HG03457 (cell line): ENCODE measurements around the gene IRF4.

ENCODE experiments used
- ATAC-seq: cut with Tn5 transposase; IDR thresholded peaks from one replicate; pipeline ENCODE4 v1.9.1; 2021; ENCODE audit warnings: moderate number of reproducible peaks; ENCODE audit not compliant: unreplicated experiment

Gene IRF4

GRCh38 chr6:397056-397455 is 5.5 kb downstream of the IRF4 start:
- ATAC-seq, result no peak

DNA sequence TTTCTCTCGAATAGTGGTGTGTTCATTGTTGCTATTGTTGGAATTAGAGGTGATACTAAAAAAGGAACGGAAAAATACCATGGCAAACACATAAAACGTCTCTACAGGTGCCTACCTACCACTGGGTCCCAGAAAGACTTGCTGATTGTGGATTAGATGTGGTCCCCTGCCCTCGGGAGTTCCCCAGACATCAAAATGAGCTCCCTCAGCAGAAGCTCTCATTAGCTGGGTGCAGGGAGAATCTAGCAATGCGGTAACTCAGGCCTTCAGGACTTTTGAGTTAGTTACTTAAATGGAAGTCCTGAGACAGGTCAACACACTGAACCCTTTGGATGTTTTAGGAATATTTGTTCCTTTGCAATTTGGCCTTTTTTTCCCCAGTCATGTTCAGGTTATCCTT is 6.1 kb downstream of the IRF4 start:
- no peak for ATAC-seq

- no peak for ATAC-seq
Observed at GRCh38 chr6:398065-398464, 6.5 kb downstream of the IRF4 start.

- ATAC-seq, result no peak
Observed at GRCh38 chr6:398558-399078, 7.1 kb downstream of the IRF4 start.

- ATAC-seq, result no peak
Observed at GRCh38 chr6:399785-400534, 8.4 kb downstream of the IRF4 start.

GRCh38 chr6:400815-401214 is 9.3 kb downstream of the IRF4 start:
- ATAC-seq, result no peak

- no peak for ATAC-seq
Observed at GRCh38 chr6:401239-401993, 9.9 kb downstream of the IRF4 start.

- ATAC-seq, result no peak
Observed at GRCh38 chr6:401994-402640, 10.6 kb downstream of the IRF4 start.

DNA sequence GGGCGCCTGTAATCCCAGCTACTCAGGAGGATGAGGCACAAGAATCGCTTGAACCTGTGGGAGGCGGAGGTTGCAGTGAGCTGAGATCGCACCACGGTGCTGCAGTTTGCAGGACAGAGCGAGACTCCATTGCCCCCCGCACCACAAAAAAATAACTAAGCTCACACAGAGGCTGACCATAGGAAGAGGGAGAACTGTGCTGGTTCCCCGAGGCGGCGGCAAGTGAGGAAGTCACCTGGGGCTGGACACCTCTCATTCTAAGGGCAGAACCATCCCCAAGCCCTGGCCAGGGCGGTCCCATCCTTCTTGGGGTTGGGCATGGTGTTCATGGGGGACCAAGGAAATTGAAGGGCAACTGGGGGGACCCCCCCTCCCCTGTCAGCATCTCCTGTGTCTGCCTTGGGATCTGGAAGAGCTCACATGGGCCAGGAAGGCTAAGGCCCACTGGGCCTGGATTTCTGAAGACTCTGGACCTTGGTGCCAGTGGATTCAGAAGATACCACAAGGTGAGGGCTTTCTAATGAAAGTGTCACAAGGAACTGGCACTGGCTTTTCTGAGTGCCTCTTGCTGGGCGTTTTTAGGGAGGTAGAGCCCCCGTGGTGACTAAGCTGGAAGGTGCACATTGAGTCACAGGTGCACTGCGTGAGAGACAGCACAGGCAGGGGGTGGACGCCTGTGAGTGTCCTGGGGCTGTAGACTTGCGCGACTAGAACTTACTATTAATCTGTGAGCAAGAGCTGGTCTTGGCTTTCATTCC is 11.5 kb downstream of the IRF4 start:
- no peak for ATAC-seq

DNA sequence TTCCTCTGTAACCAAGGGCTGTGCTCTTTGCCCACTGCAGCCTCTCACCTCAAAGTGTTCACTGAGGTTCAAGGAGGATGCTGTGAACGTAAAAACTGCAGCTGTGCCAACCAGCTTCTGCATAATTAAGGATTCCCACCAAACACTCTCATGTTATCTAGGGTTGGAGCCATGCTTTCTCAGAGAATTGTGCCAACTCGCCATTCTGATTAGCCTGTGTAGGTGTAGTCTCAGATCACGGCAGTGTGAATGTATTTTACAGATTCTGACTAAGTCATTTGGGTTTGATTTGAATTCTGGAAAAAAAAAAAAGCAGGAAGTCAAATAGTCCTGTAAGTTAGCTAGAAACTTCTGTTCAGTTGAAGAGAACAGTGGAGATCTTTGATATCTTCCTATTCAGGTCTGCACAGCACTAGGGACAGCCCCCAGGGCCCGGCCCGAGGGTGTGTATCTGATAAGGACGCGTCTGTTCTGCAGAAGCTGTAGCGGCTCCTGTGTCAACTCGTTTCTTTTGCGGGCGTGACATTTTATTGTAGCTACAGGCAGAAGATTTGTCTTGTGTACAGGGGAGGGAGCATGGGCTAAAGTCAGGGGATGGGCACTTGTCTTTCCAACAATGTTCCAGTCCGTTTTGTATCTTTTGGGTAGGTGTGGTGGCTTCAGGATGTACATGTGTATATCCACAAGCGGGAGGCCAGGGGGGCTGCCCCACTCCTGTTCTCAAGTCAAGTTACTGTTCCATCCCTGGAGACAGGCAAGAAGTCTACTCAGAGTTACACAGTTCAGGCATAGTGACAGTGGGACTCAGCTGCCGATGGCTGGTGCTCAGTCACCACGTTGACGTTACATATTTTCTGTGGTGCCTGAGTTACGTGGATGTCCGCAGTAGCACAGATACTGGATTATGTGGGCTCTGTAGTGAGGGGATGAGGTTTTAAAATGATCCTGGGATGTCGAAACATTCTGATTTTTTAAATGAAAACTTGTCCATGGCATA is 12.4 kb downstream of the IRF4 start:
- ATAC-seq, result no peak

DNA sequence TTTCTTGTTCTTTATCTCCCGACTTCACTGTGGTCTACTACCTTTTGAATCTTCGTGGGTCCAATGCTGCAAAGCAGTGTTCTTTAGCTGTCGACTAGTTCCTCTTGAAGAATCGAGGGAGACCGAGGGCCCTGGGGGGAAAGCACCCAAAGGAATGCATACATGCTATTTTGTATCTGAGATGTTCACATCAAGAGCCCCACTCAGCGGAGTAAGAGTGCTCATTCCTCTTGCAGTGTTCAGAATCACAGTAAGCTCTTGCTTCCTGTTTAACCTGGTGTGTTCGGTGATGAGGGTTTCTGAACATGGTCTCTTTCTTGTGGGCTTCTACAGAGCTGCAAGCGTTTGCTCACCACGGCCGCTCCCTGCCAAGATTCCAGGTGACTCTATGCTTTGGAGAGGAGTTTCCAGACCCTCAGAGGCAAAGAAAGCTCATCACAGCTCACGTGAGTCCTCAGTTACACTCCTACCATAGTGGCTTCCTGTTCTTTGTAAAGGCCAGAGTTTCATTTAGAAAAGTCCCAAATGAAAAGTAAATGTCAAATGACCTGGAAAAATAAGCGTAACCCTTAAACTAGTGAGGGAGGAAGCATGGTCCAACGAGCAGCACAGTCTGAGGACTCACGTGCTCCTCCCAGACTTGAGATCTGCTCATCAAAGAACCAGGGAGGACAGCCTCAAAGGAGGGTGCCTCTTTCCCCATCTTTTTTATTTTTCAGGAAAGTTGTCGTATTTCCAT is 13.3 kb downstream of the IRF4 start:
- no peak for ATAC-seq

DNA sequence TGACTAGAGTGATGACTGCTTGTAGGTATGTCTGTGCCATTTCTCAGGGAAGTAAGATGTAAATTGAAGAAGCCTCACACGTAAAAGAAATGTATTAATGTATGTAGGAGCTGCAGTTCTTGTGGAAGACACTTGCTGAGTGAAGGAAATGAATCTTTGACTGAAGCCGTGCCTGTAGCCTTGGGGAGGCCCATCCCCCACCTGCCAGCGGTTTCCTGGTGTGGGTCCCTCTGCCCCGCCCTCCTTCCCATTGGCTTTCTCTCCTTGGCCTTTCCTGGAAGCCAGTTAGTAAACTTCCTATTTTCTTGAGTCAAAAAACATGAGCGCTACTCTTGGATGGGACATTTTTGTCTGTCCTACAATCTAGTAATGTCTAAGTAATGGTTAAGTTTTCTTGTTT is 16.6 kb downstream of the IRF4 start:
- no peak for ATAC-seq

DNA sequence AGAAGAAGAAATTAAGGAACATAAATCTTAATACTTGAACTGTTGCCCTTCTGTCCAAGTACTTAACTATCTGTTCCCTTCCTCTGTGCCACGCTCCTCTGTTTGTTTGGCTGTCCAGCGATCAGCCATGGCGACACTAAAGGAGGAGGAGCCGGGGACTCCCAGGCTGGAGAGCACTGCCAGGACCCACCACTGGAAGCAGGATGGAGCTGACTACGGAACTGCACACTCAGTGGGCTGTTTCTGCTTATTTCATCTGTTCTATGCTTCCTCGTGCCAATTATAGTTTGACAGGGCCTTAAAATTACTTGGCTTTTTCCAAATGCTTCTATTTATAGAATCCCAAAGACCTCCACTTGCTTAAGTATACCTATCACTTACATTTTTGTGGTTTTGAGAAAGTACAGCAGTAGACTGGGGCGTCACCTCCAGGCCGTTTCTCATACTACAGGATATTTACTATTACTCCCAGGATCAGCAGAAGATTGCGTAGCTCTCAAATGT is 17.1 kb downstream of the IRF4 start:
- no peak for ATAC-seq

DNA sequence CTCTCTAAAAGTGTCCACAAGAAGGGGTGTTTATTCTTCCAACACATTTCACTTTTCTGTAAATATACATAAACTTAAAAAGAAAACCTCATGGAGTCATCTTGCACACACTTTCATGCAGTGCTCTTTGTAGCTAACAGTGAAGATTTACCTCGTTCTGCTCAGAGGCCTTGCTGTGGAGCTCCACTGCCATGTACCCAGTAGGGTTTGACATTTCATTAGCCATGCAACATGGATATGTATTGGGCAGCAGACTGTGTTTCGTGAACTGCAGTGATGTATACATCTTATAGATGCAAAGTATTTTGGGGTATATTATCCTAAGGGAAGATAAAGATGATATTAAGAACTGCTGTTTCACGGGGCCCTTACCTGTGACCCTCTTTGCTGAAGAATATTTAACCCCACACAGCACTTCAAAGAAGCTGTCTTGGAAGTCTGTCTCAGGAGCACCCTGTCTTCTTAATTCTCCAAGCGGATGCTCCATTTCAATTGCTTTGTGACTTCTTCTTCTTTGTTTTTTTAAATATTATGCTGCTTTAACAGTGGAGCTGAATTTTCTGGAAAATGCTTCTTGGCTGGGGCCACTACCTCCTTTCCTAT is 17.9 kb downstream of the IRF4 start:
- ATAC-seq, result no peak

- ATAC-seq, result no peak
Observed at GRCh38 chr6:410555-411395, 19.2 kb downstream of the IRF4 start.

- ATAC-seq, result no peak
Observed at GRCh38 chr6:411402-412145, 20.0 kb downstream of the IRF4 start.
